Measurements from ENCODE around the gene DSCAM. TPM values are rescaled to one million over a fixed set of nuclear protein-coding genes. Genes with fewer than 3 reads are reported as not detected.

Gene DSCAM
- total and polyA plus RNA-seq, 10 of the 15 experiments (the other 5 are each of a cell fraction or from before 2014, with no cell fraction given): not detected

DNA sequence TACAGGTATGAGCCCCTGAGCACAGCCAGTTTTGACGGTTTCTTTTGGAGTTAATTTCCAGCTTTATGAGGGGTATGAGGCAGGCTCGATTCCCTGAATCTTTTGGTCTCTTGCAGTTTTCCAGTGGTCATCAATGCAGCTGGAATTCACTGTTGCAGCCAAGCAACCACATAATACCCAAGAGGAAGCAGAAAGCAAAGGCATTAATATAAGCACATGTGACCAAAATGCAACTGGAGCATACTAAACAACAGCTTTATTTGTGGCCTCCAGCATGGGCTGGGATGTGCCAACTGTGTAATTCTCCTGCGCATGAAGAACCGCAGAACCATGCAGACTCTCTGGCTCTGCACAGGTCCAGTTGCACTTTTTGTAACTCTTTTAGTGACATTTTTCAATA lies 33.0 kb downstream of the DSCAM start:
- Histone ChIP-seq H3K4me1 (ENCODE audit: control insufficient read depth, insufficient read depth, low read length) (no peaks in the 10 kb centered on the region), H3K27me3 (replicated peaks in 1 of 2; ENCODE audit: control insufficient read depth in 2 of 2, insufficient read depth in 2 of 2, low read length in 1 of 2) (no peaks in the 10 kb centered on the region), H4K20me1 (ENCODE audit: control insufficient read depth, insufficient read depth) (no peaks in the 10 kb centered on the region), H3K9ac (ENCODE audit: control insufficient read depth, insufficient read depth, low read length) (no peak overlapping the region), H2AFZ (ENCODE audit: control insufficient read depth, low read depth, low read length) (no peak overlapping the region), H3K4me3 (no peak overlapping the region), H3K4me2 (ENCODE audit: control insufficient read depth, insufficient read depth) (no peak overlapping the region), H3K9me3 (replicated peaks; ENCODE audit: control insufficient read depth, insufficient read depth, low read length) (no peaks in the 10 kb centered on the region; the same call in 2 of the 3 replicates), H3K79me2 (ENCODE audit: control insufficient read depth, insufficient read depth, low read length) (no peaks in the 10 kb centered on the region), H3K27ac (ENCODE audit: control insufficient read depth, insufficient read depth) (no peak overlapping the region), H3K36me3 (ENCODE audit: control insufficient read depth in 2 of 2, insufficient read depth in 2 of 2, low read length in 1 of 2) (no peaks in the 10 kb centered on the region)
- ChIA-PET CTCF (no interaction called here), RAD21 (ENCODE audit: unreplicated experiment) (no interaction called here), SMC1A (ENCODE audit: uncharacterized antibody, unreplicated experiment) (no interaction called here), POLR2A (no interaction called here)
- DNase-seq (ENCODE audit: low read depth, low spot score): no peak
- ATAC-seq: no peak
- in situ Hi-C loops (cut with MboI): no loop called here
- no peak for FAIRE-seq
- intact Hi-C loops (cut with micrococcal nuclease; ENCODE audit: unreplicated experiment): no loop called here
- 55% methylated on average over 4 of the region's 4 CpGs for WGBS (ENCODE audit: insufficient coverage, insufficient replicate concordance, low lambda C conversion rate, missing lambda C conversion rate)
- TF ChIP-seq NR2C2 (IDR thresholded peaks at IDR 0.05; ENCODE audit: borderline replicate concordance, control insufficient read depth, insufficient read length, low read depth): no peak
- TF ChIP-seq ZSCAN29 (IDR thresholded peaks at IDR 0.05): no peak
- no peak for TF ChIP-seq NFYB (IDR thresholded peaks at IDR 0.05; ENCODE audit: insufficient read depth, low read depth, low read length)
- TF ChIP-seq, protein P1, sequence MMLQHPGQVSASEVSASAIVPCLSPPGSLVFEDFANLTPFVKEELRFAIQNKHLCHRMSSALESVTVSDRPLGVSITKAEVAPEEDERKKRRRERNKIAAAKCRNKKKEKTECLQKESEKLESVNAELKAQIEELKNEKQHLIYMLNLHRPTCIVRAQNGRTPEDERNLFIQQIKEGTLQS (IDR thresholded peaks at IDR 0.05; ENCODE audit: borderline replicate concordance, extremely low read depth, low read depth, low read length): no peak
- no peak for TF ChIP-seq RFX5 (IDR thresholded peaks at IDR 0.05; ENCODE audit: low read depth, low read length)
- no peak for TF ChIP-seq MTA3 (IDR thresholded peaks at IDR 0.05; ENCODE audit: borderline replicate concordance, low read length)
- TF ChIP-seq, protein P2, sequence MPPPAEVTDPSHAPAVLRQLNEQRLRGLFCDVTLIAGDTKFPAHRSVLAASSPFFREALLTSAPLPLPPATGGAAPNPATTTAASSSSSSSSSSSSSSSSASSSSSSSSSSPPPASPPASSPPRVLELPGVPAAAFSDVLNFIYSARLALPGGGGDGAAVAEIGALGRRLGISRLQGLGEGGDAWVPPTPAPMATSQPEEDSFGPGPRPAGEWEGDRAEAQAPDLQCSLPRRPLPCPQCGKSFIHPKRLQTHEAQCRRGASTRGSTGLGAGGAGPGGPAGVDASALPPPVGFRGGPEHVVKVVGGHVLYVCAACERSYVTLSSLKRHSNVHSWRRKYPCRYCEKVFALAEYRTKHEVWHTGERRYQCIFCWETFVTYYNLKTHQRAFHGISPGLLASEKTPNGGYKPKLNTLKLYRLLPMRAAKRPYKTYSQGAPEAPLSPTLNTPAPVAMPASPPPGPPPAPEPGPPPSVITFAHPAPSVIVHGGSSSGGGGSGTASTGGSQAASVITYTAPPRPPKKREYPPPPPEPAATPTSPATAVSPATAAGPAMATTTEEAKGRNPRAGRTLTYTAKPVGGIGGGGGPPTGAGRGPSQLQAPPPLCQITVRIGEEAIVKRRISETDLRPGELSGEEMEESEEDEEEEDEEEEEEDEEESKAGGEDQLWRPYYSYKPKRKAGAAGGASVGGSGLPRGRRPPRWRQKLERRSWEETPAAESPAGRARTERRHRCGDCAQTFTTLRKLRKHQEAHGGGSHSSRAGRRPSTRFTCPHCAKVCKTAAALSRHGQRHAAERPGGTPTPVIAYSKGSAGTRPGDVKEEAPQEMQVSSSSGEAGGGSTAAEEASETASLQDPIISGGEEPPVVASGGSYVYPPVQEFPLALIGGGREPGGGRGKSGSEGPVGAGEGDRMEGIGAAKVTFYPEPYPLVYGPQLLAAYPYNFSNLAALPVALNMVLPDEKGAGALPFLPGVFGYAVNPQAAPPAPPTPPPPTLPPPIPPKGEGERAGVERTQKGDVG (CRISPR knock-in tag; IDR thresholded peaks at IDR 0.05): no peak
- no peak for TF ChIP-seq RB1 (IDR thresholded peaks at IDR 0.05; ENCODE audit: borderline replicate concordance)
- TF ChIP-seq, protein P3, sequence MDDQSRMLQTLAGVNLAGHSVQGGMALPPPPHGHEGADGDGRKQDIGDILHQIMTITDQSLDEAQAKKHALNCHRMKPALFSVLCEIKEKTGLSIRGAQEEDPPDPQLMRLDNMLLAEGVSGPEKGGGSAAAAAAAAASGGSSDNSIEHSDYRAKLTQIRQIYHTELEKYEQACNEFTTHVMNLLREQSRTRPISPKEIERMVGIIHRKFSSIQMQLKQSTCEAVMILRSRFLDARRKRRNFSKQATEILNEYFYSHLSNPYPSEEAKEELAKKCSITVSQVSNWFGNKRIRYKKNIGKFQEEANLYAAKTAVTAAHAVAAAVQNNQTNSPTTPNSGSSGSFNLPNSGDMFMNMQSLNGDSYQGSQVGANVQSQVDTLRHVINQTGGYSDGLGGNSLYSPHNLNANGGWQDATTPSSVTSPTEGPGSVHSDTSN (IDR thresholded peaks at IDR 0.05; ENCODE audit: insufficient replicate concordance, low read depth, low read length): no peak
- TF ChIP-seq, protein P4, sequence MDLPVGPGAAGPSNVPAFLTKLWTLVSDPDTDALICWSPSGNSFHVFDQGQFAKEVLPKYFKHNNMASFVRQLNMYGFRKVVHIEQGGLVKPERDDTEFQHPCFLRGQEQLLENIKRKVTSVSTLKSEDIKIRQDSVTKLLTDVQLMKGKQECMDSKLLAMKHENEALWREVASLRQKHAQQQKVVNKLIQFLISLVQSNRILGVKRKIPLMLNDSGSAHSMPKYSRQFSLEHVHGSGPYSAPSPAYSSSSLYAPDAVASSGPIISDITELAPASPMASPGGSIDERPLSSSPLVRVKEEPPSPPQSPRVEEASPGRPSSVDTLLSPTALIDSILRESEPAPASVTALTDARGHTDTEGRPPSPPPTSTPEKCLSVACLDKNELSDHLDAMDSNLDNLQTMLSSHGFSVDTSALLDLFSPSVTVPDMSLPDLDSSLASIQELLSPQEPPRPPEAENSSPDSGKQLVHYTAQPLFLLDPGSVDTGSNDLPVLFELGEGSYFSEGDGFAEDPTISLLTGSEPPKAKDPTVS (IDR thresholded peaks at IDR 0.05; ENCODE audit: low read depth, low read length): no peak
- no peak for TF ChIP-seq NBN (IDR thresholded peaks at IDR 0.05)
- TF ChIP-seq TCF12 (IDR thresholded peaks at IDR 0.05; ENCODE audit: low read depth, low read length): no peak
- BruUV-seq (replicated peaks): no TSS peak

All from GM12878 (cell line).